ENCODE results near the gene EGLN3. TPM values are rescaled to one million over a fixed set of nuclear protein-coding genes. Genes with fewer than 3 reads are reported as not detected.

The EGLN3 gene
- total and polyA plus RNA-seq, 4 donors: 0.33 to 46.7 (median 19.8) TPM

GRCh38 chr14:33916663-33917565, 34.0 kb downstream of the EGLN3 start:
- intact Hi-C loops (cut with DNase I): loop anchor here in 1 of 2 donors (2.0 kb wide), 1 partner anchor 32 kb away; no protein-coding TSS in a partner anchor
- 13 to 18% methylated on average over 5 of the region's 5 CpGs for WGBS, 2 donors
- DNase-seq: no peak

GRCh38 chr14:33915682-33916081, 35.2 kb downstream of the EGLN3 start:
- Histone ChIP-seq H3K4me3 (ENCODE audit: low read length in 2 of 2) (no peak overlapping the region), H3K36me3 (ENCODE audit: control insufficient read depth in 1 of 2, insufficient read depth in 2 of 2, low read length in 1 of 2) (no peaks in the 10 kb centered on the region), H3K9me3 (ENCODE audit: control insufficient read depth, low read length) (no peaks in the 10 kb centered on the region), H3K27me3 (ENCODE audit: control insufficient read depth in 1 of 2, insufficient read depth in 2 of 2, low read length in 1 of 2) (no peaks in the 10 kb centered on the region), H3K4me1 (ENCODE audit: control insufficient read depth in 1 of 2, insufficient read depth in 2 of 2, low read length in 2 of 2) (peaks cover 3 to 10% of the 10 kb centered on the region in 2 donors), H3K27ac (ENCODE audit: low read depth in 1 of 2, low read length in 2 of 2) (peak overlapping the region in 1 of 2 donors; percentile 19)
- intact Hi-C loops (cut with DNase I): loop anchor here in 1 of 2 donors (2.0 kb wide), 1 partner anchor 33 kb away; no protein-coding TSS in a partner anchor
- ATAC-seq (ENCODE audit: low FRiP score): no peak
- 96% methylated on average over 7 of the region's 7 CpGs for WGBS, 2 donors
- DNase-seq: no peak

More at GRCh38 chr14:33916663-33917565, 34.0 kb downstream of the EGLN3 start:
- H3K4me1 ChIP-seq (ENCODE audit: control insufficient read depth in 1 of 2, insufficient read depth in 2 of 2, low read length in 2 of 2): peaks cover 6 to 10% of the 10 kb centered on the region in 2 donors
- peak overlapping the region; percentile 76 to 91 for H3K27ac ChIP-seq (ENCODE audit: low read depth in 1 of 2, low read length in 2 of 2)
- H3K9me3 ChIP-seq (ENCODE audit: control insufficient read depth, low read length): no peaks in the 10 kb centered on the region
- no peak overlapping the region for H3K4me3 ChIP-seq (ENCODE audit: low read length in 2 of 2)
- ATAC-seq (ENCODE audit: low FRiP score): peak; percentile 75
- no peaks in the 10 kb centered on the region for H3K27me3 ChIP-seq (ENCODE audit: control insufficient read depth in 1 of 2, insufficient read depth in 2 of 2, low read length in 1 of 2)
- no peaks in the 10 kb centered on the region for H3K36me3 ChIP-seq (ENCODE audit: control insufficient read depth in 1 of 2, insufficient read depth in 2 of 2, low read length in 1 of 2)

GRCh38 chr14:33914676-33915516, 36.0 kb downstream of the EGLN3 start:
- intact Hi-C loops (cut with DNase I): no loop called here
- H3K4me1 ChIP-seq (ENCODE audit: control insufficient read depth in 1 of 2, insufficient read depth in 2 of 2, low read length in 2 of 2): peaks cover 3 to 10% of the 10 kb centered on the region in 2 donors
- no peak overlapping the region for H3K4me3 ChIP-seq (ENCODE audit: low read length in 2 of 2)
- 36 to 37% methylated on average over 5 of the region's 5 CpGs for WGBS, 2 donors
- ATAC-seq (ENCODE audit: low FRiP score): peak; percentile 46
- no peaks in the 10 kb centered on the region for H3K9me3 ChIP-seq (ENCODE audit: control insufficient read depth, low read length)
- H3K36me3 ChIP-seq (ENCODE audit: control insufficient read depth in 1 of 2, insufficient read depth in 2 of 2, low read length in 1 of 2): no peaks in the 10 kb centered on the region
- peak overlapping the region in 1 of 2 donors; percentile 7 for H3K27ac ChIP-seq (ENCODE audit: low read depth in 1 of 2, low read length in 2 of 2)
- DNase-seq: peak in 1 of 2 donors; percentile 57
- no peaks in the 10 kb centered on the region for H3K27me3 ChIP-seq (ENCODE audit: control insufficient read depth in 1 of 2, insufficient read depth in 2 of 2, low read length in 1 of 2)

- WGBS, 2 donors: 93 to 96% methylated on average over 6 of the region's 6 CpGs
- Histone ChIP-seq H3K4me1 (ENCODE audit: control insufficient read depth in 1 of 2, insufficient read depth in 2 of 2, low read length in 2 of 2) (peaks cover 3 to 4% of the 10 kb centered on the region in 2 donors), H3K9me3 (ENCODE audit: control insufficient read depth, low read length) (no peaks in the 10 kb centered on the region), H3K27ac (ENCODE audit: low read depth in 1 of 2, low read length in 2 of 2) (no peak overlapping the region), H3K36me3 (ENCODE audit: control insufficient read depth in 1 of 2, insufficient read depth in 2 of 2, low read length in 1 of 2) (no peaks in the 10 kb centered on the region), H3K27me3 (ENCODE audit: control insufficient read depth in 1 of 2, insufficient read depth in 2 of 2, low read length in 1 of 2) (no peaks in the 10 kb centered on the region), H3K4me3 (ENCODE audit: low read length in 2 of 2) (no peak overlapping the region)
- no peak for DNase-seq
- intact Hi-C loops (cut with DNase I): no loop called here
- ATAC-seq (ENCODE audit: low FRiP score): no peak
These were observed 39.8 kb downstream of the EGLN3 start for GRCh38 chr14:33911046-33911445.

GRCh38 chr14:33910435-33910834, 40.4 kb downstream of the EGLN3 start:
- no peak overlapping the region for H3K4me3 ChIP-seq (ENCODE audit: low read length in 2 of 2)
- ATAC-seq (ENCODE audit: low FRiP score): no peak
- no peaks in the 10 kb centered on the region for H3K36me3 ChIP-seq (ENCODE audit: control insufficient read depth in 1 of 2, insufficient read depth in 2 of 2, low read length in 1 of 2)
- intact Hi-C loops (cut with DNase I): no loop called here
- H3K4me1 ChIP-seq (ENCODE audit: control insufficient read depth in 1 of 2, insufficient read depth in 2 of 2, low read length in 2 of 2): peaks cover 3 to 4% of the 10 kb centered on the region in 2 donors
- no peaks in the 10 kb centered on the region for H3K9me3 ChIP-seq (ENCODE audit: control insufficient read depth, low read length)
- H3K27ac ChIP-seq (ENCODE audit: low read depth in 1 of 2, low read length in 2 of 2): no peak overlapping the region
- 95 to 96% methylated on average over 8 of the region's 8 CpGs for WGBS, 2 donors
- DNase-seq: no peak
- H3K27me3 ChIP-seq (ENCODE audit: control insufficient read depth in 1 of 2, insufficient read depth in 2 of 2, low read length in 1 of 2): no peaks in the 10 kb centered on the region

- no peak for DNase-seq
- ATAC-seq (ENCODE audit: low FRiP score): no peak
- 90 to 91% methylated on average over 6 of the region's 6 CpGs for WGBS, 2 donors
- Histone ChIP-seq H3K4me1 (ENCODE audit: control insufficient read depth in 1 of 2, insufficient read depth in 2 of 2, low read length in 2 of 2) (no peaks in the 10 kb centered on the region), H3K9me3 (ENCODE audit: control insufficient read depth, low read length) (no peaks in the 10 kb centered on the region), H3K4me3 (ENCODE audit: low read length in 2 of 2) (no peak overlapping the region), H3K27ac (ENCODE audit: low read depth in 1 of 2, low read length in 2 of 2) (no peak overlapping the region), H3K36me3 (ENCODE audit: control insufficient read depth in 1 of 2, insufficient read depth in 2 of 2, low read length in 1 of 2) (no peaks in the 10 kb centered on the region), H3K27me3 (ENCODE audit: control insufficient read depth in 1 of 2, insufficient read depth in 2 of 2, low read length in 1 of 2) (no peaks in the 10 kb centered on the region)
- intact Hi-C loops (cut with DNase I): no loop called here
These were observed 41.3 kb downstream of the EGLN3 start for GRCh38 chr14:33909380-33910084.

GRCh38 chr14:33908540-33909223, 42.2 kb downstream of the EGLN3 start:
- H3K4me3 ChIP-seq (ENCODE audit: low read length in 2 of 2): no peak overlapping the region
- DNase-seq: no peak
- H3K4me1 ChIP-seq (ENCODE audit: control insufficient read depth in 1 of 2, insufficient read depth in 2 of 2, low read length in 2 of 2): no peaks in the 10 kb centered on the region
- intact Hi-C loops (cut with DNase I): no loop called here
- H3K27me3 ChIP-seq (ENCODE audit: control insufficient read depth in 1 of 2, insufficient read depth in 2 of 2, low read length in 1 of 2): no peaks in the 10 kb centered on the region
- 95 to 96% methylated on average over 13 of the region's 13 CpGs for WGBS, 2 donors
- ATAC-seq (ENCODE audit: low FRiP score): no peak
- H3K9me3 ChIP-seq (ENCODE audit: control insufficient read depth, low read length): no peaks in the 10 kb centered on the region
- no peaks in the 10 kb centered on the region for H3K36me3 ChIP-seq (ENCODE audit: control insufficient read depth in 1 of 2, insufficient read depth in 2 of 2, low read length in 1 of 2)
- H3K27ac ChIP-seq (ENCODE audit: low read depth in 1 of 2, low read length in 2 of 2): no peak overlapping the region

- Histone ChIP-seq H3K9me3 (ENCODE audit: control insufficient read depth, low read length) (no peaks in the 10 kb centered on the region), H3K36me3 (ENCODE audit: control insufficient read depth in 1 of 2, insufficient read depth in 2 of 2, low read length in 1 of 2) (no peaks in the 10 kb centered on the region), H3K4me1 (ENCODE audit: control insufficient read depth in 1 of 2, insufficient read depth in 2 of 2, low read length in 2 of 2) (no peaks in the 10 kb centered on the region), H3K27ac (ENCODE audit: low read depth in 1 of 2, low read length in 2 of 2) (no peak overlapping the region), H3K27me3 (ENCODE audit: control insufficient read depth in 1 of 2, insufficient read depth in 2 of 2, low read length in 1 of 2) (no peaks in the 10 kb centered on the region), H3K4me3 (ENCODE audit: low read length in 2 of 2) (no peak overlapping the region)
- 78 to 87% methylated on average over 2 of the region's 2 CpGs for WGBS, 2 donors
- DNase-seq (no peak), ATAC-seq (ENCODE audit: low FRiP score) (no peak)
- intact Hi-C loops (cut with DNase I): no loop called here
These were observed 43.9 kb downstream of the EGLN3 start for GRCh38 chr14:33906968-33907367.
